Esophagus muscularis mucosa (tissue), 4 donors: Measurements from ENCODE around the gene SND1. TPM values are rescaled to one million over a fixed set of nuclear protein-coding genes. Genes with fewer than 3 reads are reported as not detected.

Experiments used
- DNase-seq: peaks from one replicate; pipeline ENCODE4 v3.0.0-alpha.2; 2017; ENCODE audit errors: extremely low spot score
- H3K27ac ChIP-seq, 4 donors: fragments of 200-600 bp; sonication (generic); replicated peaks in 1 of 4; 1 replicate in 3 of 4; 2 replicates in 1 of 4; pipeline ENCODE4 v1.5.1; 2016 to 2019; ENCODE audit warnings: mild to moderate bottlenecking in 1 of 4
- H3K27me3 ChIP-seq, 4 donors: fragments of 200-600 bp; sonication (generic); one replicate each; pipeline versions ENCODE4 v1.5.1 to v1.6.0; 2016 to 2019
- H3K36me3 ChIP-seq, 4 donors: fragments of 200-600 bp; sonication (generic); one replicate each; pipeline ENCODE4 v1.5.1; 2016 to 2019
- H3K4me1 ChIP-seq, 4 donors: fragments of 200-600 bp; sonication (generic); one replicate each; pipeline ENCODE4 v1.5.1; 2016 to 2019
- H3K4me3 ChIP-seq, 4 donors: fragments of 200-600 bp; sonication (generic); 1 replicate in 2 of 4; 2 replicates in 2 of 4; pipeline ENCODE4 v1.5.1; 2016 to 2019; ENCODE audit warnings: mild to moderate bottlenecking in 4 of 4, moderate library complexity in 1 of 4
- H3K9me3 ChIP-seq, 4 donors: fragments of 200-600 bp; sonication (generic); 1 replicate in 3 of 4; 2 replicates in 1 of 4; pipeline ENCODE4 v1.5.1; 2016 to 2019
- CTCF ChIP-seq, 3 experiments: fragments of 200-600 bp in 2 of 3; fragments of 450-650 bp in 1 of 3; sonication (generic) in 2 of 3; IDR thresholded peaks; one replicate each; pipeline ENCODE4 v1.5.1; 2017 to 2019; ENCODE audit warnings: antibody characterized with exemption in 3 of 3, mild to moderate bottlenecking in 2 of 3, moderate library complexity in 1 of 3
- EP300 ChIP-seq: sonication (generic); formaldehyde crosslinking; IDR thresholded peaks from one replicate; pipeline ENCODE4 v1.6.1; 2017; ENCODE audit warnings: antibody characterized with exemption
- POLR2A ChIP-seq: fragments of 450-650 bp; IDR thresholded peaks from one replicate; pipeline ENCODE4 v1.6.1; 2017; ENCODE audit warnings: antibody characterized with exemption, moderate library complexity, mild to moderate bottlenecking, low read depth
- POLR2AphosphoS5 ChIP-seq, 2 donors: sonication (generic); formaldehyde crosslinking; IDR thresholded peaks; one replicate each; pipeline ENCODE4 v1.6.1; 2017; ENCODE audit warnings: antibody characterized with exemption in 2 of 2
- WGBS: methylation state at CpG from one replicate; pipeline ENCODE4 v1.1.5; 2018; 5-methylcytosine and 5-hydroxymethylcytosine counted together
- intact Hi-C: fragments of 100-400 bp; cut with DNase I; formaldehyde crosslinking; loops from one replicate; pipeline ENCODE4 v1.15.1; 2023
- total RNA-seq, 4 donors: library from RNA; depleted of rRNA; stranded (reverse); fragments of >200 nt; gene quantifications; one replicate each; pipeline versions ENCODE4 v1.1.0 to v1.2.1, GENCODE V29; 2016

Gene SND1
- total RNA-seq, 4 donors from 2014 or later, result 71.4 to 91.2 (median 81.3) TPM

GRCh38 chr7:127769137-127769536 is 117.1 kb downstream of the SND1 start:
- no peaks in the 10 kb centered on the region for H3K9me3 ChIP-seq
- H3K27ac ChIP-seq, result no peak overlapping the region
- H3K4me3 ChIP-seq, result no peak overlapping the region
- no peak for TF ChIP-seq CTCF (IDR thresholded peaks at IDR 0.05)
- TF ChIP-seq POLR2AphosphoS5 (IDR thresholded peaks at IDR 0.05), result no peak
- no peak for TF ChIP-seq POLR2A
- no peak for TF ChIP-seq EP300
- H3K36me3 ChIP-seq, result no peaks in the 10 kb centered on the region
- H3K4me1 ChIP-seq, result peaks cover 7 to 20% (median 15%) of the 10 kb centered on the region in 4 donors
- DNase-seq, result no peak
- 94% methylated on average over 4 of the region's 4 CpGs for WGBS
- H3K27me3 ChIP-seq, result no peaks in the 10 kb centered on the region
- intact Hi-C loops, result no loop called here

- H3K36me3 ChIP-seq, result no peaks in the 10 kb centered on the region
- 88% methylated on average over 4 of the region's 4 CpGs for WGBS
- no peaks in the 10 kb centered on the region for H3K27me3 ChIP-seq
- intact Hi-C loops, result no loop called here
- no peak overlapping the region for H3K27ac ChIP-seq
- no peak for TF ChIP-seq EP300
- no peak for TF ChIP-seq CTCF (IDR thresholded peaks at IDR 0.05)
- TF ChIP-seq POLR2AphosphoS5 (IDR thresholded peaks at IDR 0.05), result no peak
- no peak for TF ChIP-seq POLR2A
- no peak overlapping the region for H3K4me3 ChIP-seq
- DNase-seq, result no peak
- no peaks in the 10 kb centered on the region for H3K9me3 ChIP-seq
- H3K4me1 ChIP-seq, result peaks cover 7 to 20% (median 15%) of the 10 kb centered on the region in 4 donors
These were observed 117.9 kb downstream of the SND1 start for GRCh38 chr7:127769696-127770400.

- intact Hi-C loops, result no loop called here
- H3K4me3 ChIP-seq, result no peak overlapping the region
- 50% methylated on average over 4 of the region's 4 CpGs for WGBS
- no peak for TF ChIP-seq EP300
- TF ChIP-seq CTCF (IDR thresholded peaks at IDR 0.05), result no peak
- no peak for TF ChIP-seq POLR2A
- TF ChIP-seq POLR2AphosphoS5 (IDR thresholded peaks at IDR 0.05), result no peak
- no peaks in the 10 kb centered on the region for H3K36me3 ChIP-seq
- H3K9me3 ChIP-seq, result no peaks in the 10 kb centered on the region
- H3K27ac ChIP-seq, result no peak overlapping the region
- H3K4me1 ChIP-seq, result peaks cover 7 to 20% (median 15%) of the 10 kb centered on the region in 4 donors
- no peaks in the 10 kb centered on the region for H3K27me3 ChIP-seq
- DNase-seq, result no peak
These were observed 118.9 kb downstream of the SND1 start for GRCh38 chr7:127770885-127771284.

GRCh38 chr7:127771707-127772106 is 119.7 kb downstream of the SND1 start:
- Histone ChIP-seq H3K27ac (no peak overlapping the region), H3K4me1 (peaks cover 7 to 20% (median 15%) of the 10 kb centered on the region in 4 donors), H3K36me3 (no peaks in the 10 kb centered on the region), H3K27me3 (no peaks in the 10 kb centered on the region), H3K9me3 (no peaks in the 10 kb centered on the region), H3K4me3 (no peak overlapping the region)
- no peak for DNase-seq
- no peak for TF ChIP-seq EP300
- no peak for TF ChIP-seq POLR2AphosphoS5 (IDR thresholded peaks at IDR 0.05)
- no peak for TF ChIP-seq POLR2A
- TF ChIP-seq CTCF (IDR thresholded peaks at IDR 0.05), result no peak
- 78% methylated on average over 5 of the region's 5 CpGs for WGBS
- intact Hi-C loops, result no loop called here
